B cell (primary cell): ENCODE measurements around the gene DLG1. TPM values are rescaled to one million over a fixed set of nuclear protein-coding genes. Genes with fewer than 3 reads are reported as not detected.

Experiments
- ATAC-seq: fragments of 200-7000 bp; cut with Tn5 transposase; one replicate; pipeline ENCODE4 v1.10.0; 2021; ENCODE audit warnings: low read depth, mild to moderate bottlenecking, moderate number of reproducible peaks, moderate library complexity
- CTCF ChIA-PET: fragments of 350-600 bp; sonication (Branson Sonifier 250); formaldehyde crosslinking; loops from one replicate; lab custom pipeline; 2021; ENCODE audit warnings: antibody characterized with exemption, inconsistent platforms; lab: Charles Lee
- POLR2A ChIA-PET: fragments of 350-600 bp; sonication (Branson Sonifier 250); formaldehyde crosslinking; loops from one replicate; lab custom pipeline; 2021; ENCODE audit warnings: antibody characterized with exemption; lab: Charles Lee
- DNase-seq: peaks from one replicate; pipeline ENCODE4 v3.0.0; 2013
- H2AFZ ChIP-seq: 2 replicates; pipeline ENCODE4 v1.6.1; 2012; ENCODE audit warnings: mild to moderate bottlenecking, low read depth, low read length; ENCODE audit not compliant: insufficient read depth, poor library complexity, severe bottlenecking
- H3K27ac ChIP-seq, 2 donors: 1 replicate in 1 of 2; 2 replicates in 1 of 2; pipeline ENCODE4 v1.5.1; 2012 to 2013; ENCODE audit warnings: low read length in 2 of 2, mild to moderate bottlenecking in 2 of 2, moderate library complexity in 1 of 2
- H3K27me3 ChIP-seq, 4 experiments: fragments of 200-600 bp in 1 of 4; sonication (generic) in 1 of 4; replicated peaks in 1 of 4; 1 replicate in 2 of 4; 2 replicates in 2 of 4; pipeline versions ENCODE4 v1.6.1 to v1.7.0; 2013 to 2016; ENCODE audit warnings: low read length in 3 of 4, mild to moderate bottlenecking in 2 of 4, mixed read lengths in 1 of 4, moderate library complexity in 1 of 4; ENCODE audit not compliant: insufficient read depth in 4 of 4, control insufficient read depth in 3 of 4; ENCODE audit errors: control extremely low read depth in 1 of 4
- H3K36me3 ChIP-seq, 2 experiments: replicated peaks in 1 of 2; 1 replicate in 1 of 2; 2 replicates in 1 of 2; pipeline versions ENCODE4 v1.6.1 to v1.7.1; 2013; ENCODE audit warnings: low read length in 1 of 2; ENCODE audit not compliant: insufficient read depth in 2 of 2, control insufficient read depth in 1 of 2; ENCODE audit errors: control extremely low read depth in 1 of 2, extremely low read depth in 1 of 2
- H3K4me1 ChIP-seq, 2 donors: fragments of 200-600 bp in 1 of 2; sonication (generic) in 1 of 2; 1 replicate in 1 of 2; 2 replicates in 1 of 2; pipeline versions ENCODE4 v1.5.1 to v1.6.1; 2013 to 2017; ENCODE audit warnings: low read length in 2 of 2; ENCODE audit not compliant: control insufficient read depth in 2 of 2, insufficient read depth in 2 of 2
- H3K4me2 ChIP-seq: replicated peaks from 2 replicates; pipeline ENCODE3; 2012; ENCODE audit warnings: mild to moderate bottlenecking, low read depth, low read length; ENCODE audit not compliant: poor library complexity, severe bottlenecking
- H3K4me3 ChIP-seq, 5 experiments: fragments of 200-600 bp in 1 of 5; sonication (generic) in 1 of 5; 1 replicate in 3 of 5; 2 replicates in 2 of 5; pipeline versions ENCODE4 v1.5.1 to v1.7.0; 2011 to 2016; ENCODE audit warnings: low read length in 4 of 5, mild to moderate bottlenecking in 4 of 5, low read depth in 2 of 5, control low read depth in 1 of 5, moderate library complexity in 1 of 5; ENCODE audit not compliant: insufficient read depth in 1 of 5; ENCODE audit errors: control extremely low read depth in 1 of 5, extremely low read depth in 1 of 5
- H3K79me2 ChIP-seq: fragments of 200-600 bp; sonication (generic); one replicate; pipeline ENCODE4 v1.6.0; 2016; ENCODE audit warnings: low read length; ENCODE audit not compliant: control insufficient read depth, insufficient read depth
- H3K9ac ChIP-seq: fragments of 200-600 bp; sonication (generic); 2 replicates; pipeline ENCODE4 v1.6.1; 2017; ENCODE audit warnings: mild to moderate bottlenecking, low read length, moderate library complexity
- H3K9me3 ChIP-seq, 3 donors: one replicate each; pipeline versions ENCODE4 v1.6.1 to v1.7.1; 2013; ENCODE audit warnings: low read length in 2 of 3; ENCODE audit not compliant: control insufficient read depth in 2 of 3, insufficient read depth in 1 of 3; ENCODE audit errors: control extremely low read depth in 1 of 3
- H4K20me1 ChIP-seq: 2 replicates; pipeline ENCODE4 v1.6.0; 2012; ENCODE audit warnings: mild to moderate bottlenecking, low read length; ENCODE audit not compliant: insufficient read depth, control insufficient read depth, poor library complexity, severe bottlenecking
- H3K27ac Mint-ChIP-seq: one replicate; pipeline ENCODE4 v1.8.0; 2021; ENCODE audit warnings: mixed read lengths
- H3K27me3 Mint-ChIP-seq: one replicate; pipeline ENCODE4 v1.8.0; 2021; ENCODE audit warnings: mixed read lengths
- H3K4me1 Mint-ChIP-seq: one replicate; pipeline ENCODE4 v1.8.0; 2021; ENCODE audit warnings: mixed read lengths
- H3K4me3 Mint-ChIP-seq: one replicate; pipeline ENCODE4 v1.8.0; 2021; ENCODE audit warnings: mixed read lengths
- H3K9me3 Mint-ChIP-seq: one replicate; pipeline ENCODE4 v1.8.0; 2022; ENCODE audit warnings: mixed read lengths; ENCODE audit not compliant: insufficient read depth
- EZH2 ChIP-seq: IDR thresholded peaks from 2 replicates; pipeline ENCODE4 v1.6.1; 2012; ENCODE audit warnings: borderline replicate concordance, low read depth, mild to moderate bottlenecking, moderate library complexity, low read length; ENCODE audit not compliant: insufficient read depth, poor library complexity, severe bottlenecking
- WGBS: methylation state at CpG from one replicate; pipeline ENCODE4 v1.1.5; 2013; ENCODE audit warnings: missing lambda C conversion rate; ENCODE audit not compliant: insufficient coverage; 5-methylcytosine and 5-hydroxymethylcytosine counted together
- intact Hi-C: fragments of 100-400 bp; cut with micrococcal nuclease; formaldehyde crosslinking; loops from one replicate; pipeline ENCODE4 v1.10.0; 2022
- polyA plus RNA-seq: library from polyadenylated mRNA; depleted of rRNA; stranded (reverse); fragments of >200 nt; gene quantifications from 2 replicates; pipeline ENCODE4 v1.2.3, GENCODE V29; 2012
- total RNA-seq, 2 donors: library from RNA; stranded (reverse); fragments of 120-200 nt in 1 of 2; gene quantifications; 1 replicate in 1 of 2; 2 replicates in 1 of 2; pipeline versions ENCODE4 v1.2.3 to v1.2.4, GENCODE V29; 2013 to 2022
- TF ChIP-seq, protein P1 (sequence below): fragments of 200-600 bp; IDR thresholded peaks from one replicate; pipeline ENCODE4 v1.8.0; 2022; ENCODE audit warnings: antibody characterized with exemption, mild to moderate bottlenecking

DLG1 gene
- total and polyA plus RNA-seq, 2 donors (not counting 1 experiment from before 2014, with no cell fraction given): 23.4 to 114 TPM

DNA sequence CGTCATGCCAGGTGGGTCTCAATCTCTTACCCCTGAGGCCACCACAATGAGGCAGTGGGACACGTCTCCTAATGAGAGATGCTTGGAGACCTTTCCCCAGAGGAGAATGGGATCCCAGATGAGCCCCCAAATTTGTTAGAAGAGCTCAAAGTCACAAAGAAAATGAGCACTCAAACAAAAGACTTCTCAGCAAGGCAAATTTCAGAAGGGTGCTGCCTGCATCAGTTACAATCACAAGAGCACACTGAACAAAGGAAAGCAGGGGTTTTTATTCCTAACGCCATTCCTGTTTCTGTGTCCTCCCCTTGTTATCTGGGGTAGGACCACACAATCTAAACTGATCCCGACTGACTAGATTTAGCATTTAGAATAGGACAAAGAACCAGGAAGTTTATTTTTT is 50.1 kb downstream of the DLG1 start:
- TF ChIP-seq EZH2: no peak
- Histone ChIP-seq H3K36me3 (peaks cover 11 to 15% of the 10 kb centered on the region in 2 experiments), H3K9me3 (peaks cover 12 to 37% (median 36%) of the 10 kb centered on the region in 3 donors), H3K4me1 (no peaks in the 10 kb centered on the region), H3K27ac (no peak overlapping the region), H2AFZ (no peak overlapping the region), H3K4me2 (no peak overlapping the region), H3K9ac (no peak overlapping the region), H4K20me1 (peaks cover 17% of the 10 kb centered on the region), H3K27me3 (no peaks in the 10 kb centered on the region), H3K4me3 (no peak overlapping the region), H3K79me2 (peaks cover 78% of the 10 kb centered on the region)
- ATAC-seq: no peak
- ChIA-PET CTCF (interaction anchor here (1.2 kb wide), 1 partner anchor 262 kb away, joined by 3 read pairs; no protein-coding TSS in a partner anchor), POLR2A (no interaction called here)
- Mint-ChIP-seq H3K4me3 (no peak overlapping the region), H3K27ac (no peak overlapping the region), H3K27me3 (no peaks in the 10 kb centered on the region), H3K4me1 (peaks cover 7% of the 10 kb centered on the region), H3K9me3 (peaks cover 15% of the 10 kb centered on the region)
- intact Hi-C loops: no loop called here
- 100% methylated on average over 3 of the region's 4 CpGs for WGBS
- no peak for DNase-seq

DNA sequence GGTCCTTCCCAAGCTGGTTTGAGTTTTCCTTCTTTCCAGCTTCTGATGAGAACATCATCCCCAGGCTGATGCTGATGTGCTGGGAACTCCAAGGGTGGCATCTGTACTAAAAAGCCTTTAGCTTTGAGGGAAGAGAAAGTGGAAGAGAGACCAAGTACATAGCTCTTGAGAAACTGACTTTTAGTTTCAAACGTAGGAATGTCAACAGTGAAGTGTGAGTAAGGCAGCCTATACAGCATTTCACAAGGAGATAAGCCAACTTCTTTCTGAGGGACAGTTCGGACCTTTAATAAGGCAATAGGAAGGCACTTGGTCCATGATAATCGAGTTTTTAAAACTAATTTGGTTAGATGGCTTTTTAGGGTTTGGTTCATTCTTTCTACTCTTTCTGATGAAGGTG is 53.7 kb downstream of the DLG1 start:
- ChIA-PET CTCF (interaction anchor here (2.5 kb wide), 1 partner anchor 12 kb away, joined by 12 read pairs; no protein-coding TSS in a partner anchor), POLR2A (no interaction called here)
- Histone ChIP-seq H3K9me3 (peaks cover 22 to 62% (median 33%) of the 10 kb centered on the region in 3 donors), H3K27me3 (no peaks in the 10 kb centered on the region), H3K36me3 (peaks cover 12 to 14% of the 10 kb centered on the region in 2 experiments), H3K27ac (no peak overlapping the region), H3K4me3 (no peak overlapping the region), H3K4me1 (no peaks in the 10 kb centered on the region), H3K4me2 (no peak overlapping the region), H2AFZ (no peak overlapping the region), H3K9ac (no peak overlapping the region), H4K20me1 (peaks cover 28% of the 10 kb centered on the region), H3K79me2 (peaks cover 82% of the 10 kb centered on the region)
- TF ChIP-seq, protein P1, sequence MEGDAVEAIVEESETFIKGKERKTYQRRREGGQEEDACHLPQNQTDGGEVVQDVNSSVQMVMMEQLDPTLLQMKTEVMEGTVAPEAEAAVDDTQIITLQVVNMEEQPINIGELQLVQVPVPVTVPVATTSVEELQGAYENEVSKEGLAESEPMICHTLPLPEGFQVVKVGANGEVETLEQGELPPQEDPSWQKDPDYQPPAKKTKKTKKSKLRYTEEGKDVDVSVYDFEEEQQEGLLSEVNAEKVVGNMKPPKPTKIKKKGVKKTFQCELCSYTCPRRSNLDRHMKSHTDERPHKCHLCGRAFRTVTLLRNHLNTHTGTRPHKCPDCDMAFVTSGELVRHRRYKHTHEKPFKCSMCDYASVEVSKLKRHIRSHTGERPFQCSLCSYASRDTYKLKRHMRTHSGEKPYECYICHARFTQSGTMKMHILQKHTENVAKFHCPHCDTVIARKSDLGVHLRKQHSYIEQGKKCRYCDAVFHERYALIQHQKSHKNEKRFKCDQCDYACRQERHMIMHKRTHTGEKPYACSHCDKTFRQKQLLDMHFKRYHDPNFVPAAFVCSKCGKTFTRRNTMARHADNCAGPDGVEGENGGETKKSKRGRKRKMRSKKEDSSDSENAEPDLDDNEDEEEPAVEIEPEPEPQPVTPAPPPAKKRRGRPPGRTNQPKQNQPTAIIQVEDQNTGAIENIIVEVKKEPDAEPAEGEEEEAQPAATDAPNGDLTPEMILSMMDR: no peak
- no peak for TF ChIP-seq EZH2
- Mint-ChIP-seq H3K4me1 (peaks cover 9% of the 10 kb centered on the region), H3K4me3 (no peak overlapping the region), H3K27ac (no peak overlapping the region), H3K27me3 (no peaks in the 10 kb centered on the region), H3K9me3 (peaks cover 22% of the 10 kb centered on the region)
- ATAC-seq: no peak
- 100% methylated on average over 1 of the region's 3 CpGs for WGBS
- no peak for DNase-seq
- intact Hi-C loops: no loop called here
